SW 1271 (cell line): ENCODE results near the gene PDSS2.

Experiments used
- DNase-seq, 2 experiments: peaks; one replicate each; lab custom pipeline; 2025; lab: John Stamatoyannopoulos, UW

Gene PDSS2

DNA sequence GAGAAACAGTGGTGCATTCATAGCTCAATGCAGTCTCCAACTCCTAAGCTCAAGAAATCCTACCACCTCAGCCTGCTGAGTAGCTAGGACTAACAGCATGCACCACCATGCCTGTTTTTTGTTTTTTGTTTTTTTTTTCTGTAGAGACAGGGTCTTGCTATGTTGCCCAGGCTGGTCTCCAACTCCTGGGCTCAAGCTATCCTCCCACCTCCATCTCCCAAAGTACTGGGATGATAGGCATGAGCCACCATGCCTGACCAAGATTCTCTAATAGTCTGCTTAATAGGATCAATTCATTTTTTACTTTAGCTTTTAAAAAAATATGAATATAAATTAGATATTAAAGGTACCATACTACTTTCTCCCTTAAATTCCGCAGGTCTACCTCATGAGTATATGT lies 191.7 kb downstream of the PDSS2 start:
- no peak for DNase-seq

DNA sequence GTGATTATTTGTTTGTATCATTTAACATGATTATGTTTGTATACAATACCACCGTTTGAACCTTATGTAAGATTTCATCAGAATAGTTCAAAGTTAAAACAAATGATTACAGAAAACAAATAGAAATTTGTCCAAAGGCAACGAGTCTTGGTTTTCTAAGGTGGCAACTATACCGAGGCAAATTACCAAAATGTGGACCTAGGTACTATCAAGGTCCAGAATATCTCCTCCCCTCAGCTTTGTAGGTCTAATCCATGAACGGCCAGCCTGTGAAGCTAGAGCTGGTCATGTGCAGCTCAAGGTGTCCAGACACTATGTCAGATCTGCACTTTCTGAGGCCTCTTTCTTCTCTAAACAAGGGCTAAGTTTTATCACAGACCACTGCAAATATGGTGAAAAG lies 192.4 kb downstream of the PDSS2 start:
- DNase-seq, result no peak

DNA sequence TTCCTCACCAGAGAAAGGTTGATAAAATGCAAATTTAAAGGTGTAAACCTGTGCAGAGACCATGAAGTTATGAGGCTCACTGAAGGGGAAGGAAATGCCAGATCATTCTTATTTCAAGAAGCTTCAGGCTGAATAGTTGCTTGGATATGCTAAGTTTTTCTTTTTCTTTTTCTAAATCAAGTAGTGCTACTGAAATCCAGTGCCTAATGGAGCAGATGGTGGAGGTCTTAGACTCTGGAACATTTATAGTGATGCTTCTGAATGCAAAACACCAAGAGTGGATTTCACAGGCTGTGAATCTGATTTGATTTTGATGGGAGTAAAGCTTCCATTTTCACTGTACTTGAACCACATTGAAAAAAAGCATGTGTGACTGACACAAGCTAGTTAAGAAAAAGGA lies 192.8 kb downstream of the PDSS2 start:
- DNase-seq, result no peak

DNA sequence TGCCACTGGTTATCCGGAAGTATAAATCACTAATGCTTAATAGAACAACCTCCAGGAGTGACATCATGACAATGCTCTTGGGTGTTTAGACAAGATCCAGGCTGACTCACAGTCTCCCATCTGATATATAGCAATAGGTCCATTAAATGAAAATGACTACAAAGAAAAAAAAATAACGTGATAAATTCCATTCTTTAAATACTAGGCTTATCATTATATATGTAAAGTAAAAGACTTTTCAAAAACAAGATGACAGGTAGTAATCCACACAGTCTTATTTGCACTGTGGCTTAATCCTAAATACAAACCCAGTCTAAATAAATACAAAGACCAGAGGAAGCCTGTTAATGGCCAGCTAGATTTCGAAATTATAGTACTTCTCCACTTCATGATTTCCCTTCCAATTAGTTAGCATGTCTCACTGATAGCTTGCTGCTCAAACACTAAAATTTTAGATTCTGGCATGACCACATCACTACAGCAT lies 195.0 kb downstream of the PDSS2 start:
- no peak for DNase-seq

DNA sequence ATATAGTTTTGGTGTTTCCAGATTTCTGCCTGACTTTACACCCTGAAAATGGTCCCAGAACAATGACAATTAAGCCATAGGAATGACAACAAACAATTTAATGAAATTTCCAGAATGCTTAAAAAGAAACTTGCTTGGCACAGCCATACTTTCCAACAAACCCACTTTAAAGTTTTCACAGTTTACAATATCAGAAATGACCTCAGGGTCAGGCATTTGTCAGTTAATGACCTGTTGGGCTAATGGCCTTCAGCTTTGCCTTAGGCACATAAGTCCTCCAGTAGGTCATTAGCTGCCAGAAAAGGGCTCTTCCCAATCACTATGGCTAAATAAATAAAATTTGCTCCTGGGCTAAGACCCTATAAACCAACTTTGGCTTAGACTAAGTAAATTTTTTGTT lies 199.4 kb downstream of the PDSS2 start:
- DNase-seq, result no peak

DNA sequence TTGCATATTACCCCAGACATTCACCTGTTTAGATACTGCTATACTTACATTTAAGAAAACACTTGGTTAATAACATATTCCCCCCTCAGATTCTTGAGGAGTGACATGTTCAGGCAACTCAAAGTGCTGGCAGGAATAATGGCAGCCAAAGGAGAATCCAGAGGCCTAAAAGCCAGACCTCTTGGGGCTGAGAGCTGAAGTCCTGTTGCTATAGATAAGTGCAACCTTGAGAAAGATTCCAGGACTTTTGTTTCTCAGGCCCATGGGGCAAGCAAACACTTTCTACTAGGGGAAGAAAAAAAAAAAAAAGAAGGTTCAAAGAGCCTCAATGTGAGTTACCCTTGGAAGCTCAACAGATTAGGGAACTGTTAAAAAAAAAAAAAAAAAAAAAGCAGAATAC lies 211.2 kb downstream of the PDSS2 start:
- DNase-seq, result no peak

DNA sequence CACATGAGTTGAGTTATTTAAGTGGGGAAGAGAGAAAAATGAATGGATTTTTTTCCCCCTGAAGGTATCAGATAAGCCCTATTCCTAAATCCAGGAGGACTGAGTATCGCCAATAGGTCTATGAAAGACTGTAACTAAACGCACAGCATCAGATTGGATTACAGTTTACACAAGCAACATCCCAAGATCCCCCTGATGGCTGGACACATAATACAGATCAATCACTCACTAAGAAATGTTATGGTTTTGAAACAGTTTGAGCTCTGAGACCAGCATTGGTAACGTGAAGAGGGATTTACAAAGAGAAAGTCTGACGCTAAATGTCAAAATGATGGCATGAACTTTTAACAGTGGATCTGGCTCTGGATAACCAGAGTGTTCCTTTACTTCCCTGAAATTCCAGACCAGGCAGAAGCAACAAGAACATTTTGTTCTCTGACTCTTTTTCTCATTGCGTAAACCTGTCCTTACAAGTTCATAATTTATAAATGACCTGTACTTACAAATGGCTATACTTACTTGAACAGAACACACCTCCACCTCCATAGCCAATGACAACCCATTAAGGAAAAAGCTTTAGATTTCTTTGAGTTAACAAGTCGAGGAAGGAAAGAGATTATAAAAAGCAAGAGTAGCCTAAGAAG lies 212.3 kb downstream of the PDSS2 start:
- no peak for DNase-seq

DNA sequence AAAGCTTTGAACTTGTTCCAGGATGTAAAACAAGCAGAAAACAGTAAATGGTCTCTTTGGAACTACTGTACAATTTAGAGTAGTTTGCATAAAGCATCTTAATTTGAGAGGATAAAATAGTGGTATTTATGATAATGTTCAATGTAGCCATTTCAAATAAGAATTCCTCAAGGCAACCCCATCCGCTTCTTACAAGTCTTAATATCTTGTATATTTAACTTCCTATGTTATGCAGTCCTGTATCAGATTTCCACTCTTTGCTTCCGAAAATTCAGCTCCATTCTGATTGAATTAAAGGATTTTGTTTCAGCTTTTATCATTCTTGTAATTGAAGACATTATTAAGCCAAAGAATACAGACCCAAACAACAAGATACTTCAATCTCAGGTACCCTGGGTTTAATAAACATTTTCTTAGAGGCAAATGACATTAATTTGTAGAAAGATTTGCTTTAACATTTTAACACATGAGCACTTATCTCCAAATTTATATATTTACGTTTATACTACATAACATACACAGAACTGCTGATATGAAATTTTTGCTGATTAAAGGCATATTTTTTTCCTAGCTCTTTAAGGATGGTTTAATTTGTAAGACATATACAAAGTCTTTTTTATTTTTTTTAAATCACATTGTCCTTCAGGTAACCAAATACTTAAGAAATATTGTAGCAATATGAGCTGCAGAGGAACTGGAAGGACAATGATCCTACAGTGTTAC lies 213.0 kb downstream of the PDSS2 start:
- DNase-seq, result no peak

DNA sequence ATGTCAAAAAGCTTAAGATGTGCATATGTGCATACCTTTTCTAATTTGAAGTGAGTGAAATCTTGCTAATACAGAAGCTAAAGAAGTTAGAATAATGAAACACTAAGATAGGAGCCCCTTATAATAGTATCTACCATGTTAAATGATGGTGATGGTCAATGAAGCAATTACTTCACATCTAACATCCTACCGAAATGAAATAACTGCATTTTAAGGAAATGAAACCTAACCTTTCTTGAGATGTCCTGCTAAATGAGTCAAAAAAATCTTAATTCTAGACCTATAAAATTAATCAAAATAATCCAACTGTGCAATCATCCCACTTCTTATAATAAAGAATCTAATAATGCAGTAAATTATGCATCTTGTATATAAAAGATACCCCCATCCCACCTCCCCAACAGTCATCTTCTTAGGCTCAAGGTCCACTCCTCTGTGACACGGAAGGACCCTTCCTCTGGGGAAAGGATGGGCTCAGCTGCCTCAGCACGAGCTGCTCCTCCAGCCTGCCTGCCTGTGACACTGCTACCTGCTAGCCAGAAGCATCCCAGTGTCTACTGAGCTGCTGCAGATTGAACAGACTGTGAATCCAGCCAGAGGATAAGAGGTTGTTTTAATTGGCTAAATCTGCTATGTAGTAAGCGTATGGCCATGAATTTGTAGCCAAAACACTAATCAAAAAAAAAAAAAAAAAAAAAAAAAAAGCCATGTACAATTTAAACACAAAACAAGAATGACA lies 214.5 kb downstream of the PDSS2 start:
- no peak for DNase-seq

DNA sequence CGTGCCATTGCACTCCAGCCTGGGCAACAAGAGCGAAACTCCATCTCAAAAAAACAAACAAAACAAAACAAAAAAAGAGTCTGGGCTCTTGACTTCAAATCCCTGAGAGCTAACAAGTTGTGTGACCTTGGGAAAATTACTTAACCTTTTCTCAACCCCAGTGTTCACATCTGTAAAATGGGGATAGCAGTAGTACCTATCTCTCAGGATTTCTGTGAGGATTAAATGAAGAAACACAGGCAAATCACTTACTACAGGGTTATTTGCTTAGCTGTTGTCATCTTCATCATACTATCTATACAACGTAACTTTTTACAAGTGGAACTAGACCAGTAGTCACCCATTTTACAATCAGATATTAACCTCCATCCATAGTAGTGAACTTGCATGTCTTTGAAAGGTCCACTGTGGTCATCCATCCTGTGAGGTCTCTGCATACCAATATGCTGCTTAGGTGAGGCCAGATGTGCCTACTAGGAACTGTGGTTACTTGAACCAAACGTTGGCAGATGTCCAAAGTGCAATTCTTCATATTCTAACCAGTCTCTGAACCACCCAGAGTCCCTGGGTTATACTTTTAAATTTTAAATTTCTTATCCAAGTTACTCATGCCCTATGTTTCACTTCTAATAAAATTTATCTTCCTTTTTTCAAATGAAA lies 215.2 kb downstream of the PDSS2 start:
- no peak for DNase-seq

DNA sequence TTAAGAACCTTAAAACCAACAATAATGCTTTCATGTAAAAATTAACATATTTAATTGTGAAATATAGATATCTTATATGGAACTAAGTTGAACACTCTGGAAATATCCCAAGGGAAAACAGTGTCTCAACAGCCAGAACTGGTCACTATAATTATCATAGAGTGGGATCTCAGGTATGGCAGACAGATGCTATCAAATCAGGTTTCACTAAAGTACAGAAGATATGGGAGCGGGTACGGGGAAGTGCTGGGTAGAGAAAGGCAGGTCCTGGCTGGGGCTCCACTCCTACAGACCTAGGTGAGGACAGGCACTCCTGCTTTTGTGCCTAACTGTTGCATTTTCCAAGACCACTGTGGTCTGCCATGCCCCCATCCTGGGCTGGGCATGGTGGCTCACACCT lies 215.9 kb downstream of the PDSS2 start:
- no peak for DNase-seq

DNA sequence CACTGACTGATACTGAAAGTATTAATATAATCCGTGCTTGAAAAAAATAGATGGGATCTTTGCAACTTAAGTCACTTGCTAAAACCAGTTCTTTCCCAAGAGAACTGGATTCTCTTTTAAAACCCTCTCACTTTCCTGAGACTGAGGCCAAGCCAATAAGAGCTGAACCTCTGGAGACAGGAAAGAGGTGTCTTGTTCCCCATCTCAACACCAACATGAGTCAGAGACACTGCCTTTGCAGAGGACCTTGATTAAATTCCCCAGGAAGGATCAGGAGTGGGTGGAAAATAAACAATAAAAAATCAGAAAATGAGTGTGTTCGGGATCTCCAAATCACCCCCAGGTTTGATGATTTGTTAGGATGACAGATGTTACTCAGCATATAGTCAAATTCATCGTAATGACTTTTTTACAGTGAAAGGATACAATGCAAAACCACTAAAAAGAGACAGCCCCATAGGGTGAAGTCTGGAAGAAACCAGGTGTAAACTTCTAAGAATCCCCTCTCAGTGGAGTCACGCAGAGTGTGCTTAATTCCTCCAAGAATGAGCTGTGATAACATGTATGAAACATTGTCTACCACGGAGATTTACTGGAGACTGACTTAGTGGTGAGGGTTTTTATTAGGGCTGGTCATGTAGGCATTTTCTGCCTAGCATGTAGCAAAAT lies 221.2 kb downstream of the PDSS2 start:
- no peak for DNase-seq

DNA sequence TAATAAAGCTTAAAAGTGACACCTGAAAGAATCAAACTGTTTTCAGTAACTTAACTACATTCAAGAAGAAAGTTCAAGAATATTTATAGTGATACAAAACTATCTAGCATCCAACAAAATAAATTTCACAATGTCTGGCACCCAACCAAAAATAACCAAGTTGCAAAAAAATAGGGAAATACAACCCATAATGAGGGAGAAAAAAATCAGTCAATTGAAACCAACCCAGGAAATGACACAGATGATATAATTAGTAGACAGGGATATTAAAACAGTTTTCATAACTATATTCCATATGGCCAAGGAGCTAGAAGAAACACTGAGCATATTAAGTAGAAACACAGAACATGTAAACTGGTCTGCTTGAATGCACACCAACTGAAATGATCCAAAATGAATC lies 223.9 kb downstream of the PDSS2 start:
- DNase-seq, result no peak

DNA sequence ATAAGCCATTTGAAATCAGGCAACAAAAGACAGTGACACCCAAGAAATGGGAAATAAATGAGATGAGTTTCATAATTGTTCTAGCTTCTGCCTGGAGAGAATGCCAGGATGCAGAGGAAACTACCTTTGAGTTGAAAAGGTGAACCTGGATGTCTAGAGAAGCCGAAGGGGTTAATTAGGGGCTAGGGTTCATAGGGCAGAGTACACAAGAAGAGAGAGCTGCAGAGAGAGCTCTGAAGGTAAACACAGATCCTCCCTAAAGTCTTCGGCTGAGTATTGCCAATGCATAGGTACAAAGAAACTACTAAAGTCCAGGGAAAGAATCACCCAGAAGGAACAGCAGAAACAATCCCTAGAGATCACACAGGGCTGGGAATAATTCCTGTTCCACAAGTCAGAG lies 224.4 kb downstream of the PDSS2 start:
- DNase-seq, result no peak

DNA sequence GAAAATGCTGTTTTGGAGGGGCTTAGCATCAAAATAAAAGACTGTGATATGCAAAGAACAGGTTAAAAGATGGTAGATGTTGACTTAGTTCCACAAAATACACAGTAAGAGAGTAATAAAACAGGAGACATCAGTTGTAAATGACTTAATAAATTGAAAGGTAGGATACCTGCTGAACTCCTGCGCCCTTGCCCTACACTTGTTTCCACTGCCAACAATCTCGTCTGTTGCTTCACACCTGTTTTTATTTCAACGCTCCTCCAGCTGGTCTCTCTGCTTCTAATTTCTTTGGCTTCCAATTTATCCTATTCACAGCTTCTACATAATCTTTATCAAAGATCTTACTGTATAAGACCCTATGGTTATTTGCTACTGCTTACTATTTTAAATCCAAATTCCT lies 228.1 kb downstream of the PDSS2 start:
- DNase-seq, result no peak

DNA sequence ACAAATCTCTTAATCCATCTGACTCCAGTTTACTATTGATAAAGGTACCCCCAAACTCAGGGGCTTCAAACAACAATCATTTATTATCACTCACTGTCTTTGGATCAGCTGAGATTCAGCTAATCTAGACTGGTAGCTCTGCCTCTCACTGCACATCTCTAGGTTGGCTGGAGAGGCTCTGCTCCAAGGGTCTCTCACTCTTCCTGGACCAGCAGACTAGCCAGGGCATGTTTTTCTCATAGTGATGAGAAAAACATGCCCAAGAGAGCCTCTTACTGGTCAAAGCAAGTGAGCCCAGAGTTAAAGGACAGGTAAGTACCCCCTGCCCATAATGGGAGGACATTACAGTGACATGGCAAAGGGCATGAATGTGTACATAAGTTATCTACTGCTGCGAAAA lies 228.9 kb downstream of the PDSS2 start:
- no peak for DNase-seq

DNA sequence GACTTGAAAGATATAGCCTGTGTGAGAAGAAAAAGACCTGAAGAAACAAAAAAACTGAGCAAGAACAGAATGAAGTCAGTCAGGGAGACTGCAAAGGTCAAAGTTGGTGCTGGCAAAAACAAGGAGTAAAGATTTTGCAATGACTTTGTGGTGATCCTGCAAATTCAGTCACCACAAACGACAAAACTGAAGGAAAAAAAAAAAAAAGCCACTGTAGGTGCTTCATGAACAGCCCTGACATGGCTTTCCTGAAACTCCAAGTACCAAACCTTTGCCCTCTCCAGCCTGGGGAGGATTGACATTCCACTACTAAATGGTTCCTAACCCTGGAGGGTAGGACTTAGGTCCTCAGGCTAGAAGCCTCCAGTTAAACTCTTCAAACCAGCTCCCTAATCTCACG lies 229.3 kb downstream of the PDSS2 start:
- no peak for DNase-seq

DNA sequence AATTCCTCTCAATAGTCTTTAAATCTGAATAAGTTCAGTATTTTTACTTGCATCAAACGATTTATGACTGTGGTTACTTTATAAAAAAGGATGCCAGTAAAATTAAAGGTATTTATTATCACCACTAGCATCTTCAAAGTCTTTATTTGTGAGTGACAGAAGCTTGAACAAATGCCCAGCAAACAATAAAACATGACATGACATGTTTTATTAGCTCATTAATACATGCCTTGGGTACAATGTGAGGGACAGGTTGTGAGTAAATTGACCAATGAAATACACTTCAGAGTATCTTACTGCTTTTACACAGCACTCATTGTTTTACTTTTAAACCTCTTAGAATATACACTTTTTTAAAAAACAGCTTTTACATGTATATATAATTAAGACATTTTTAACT lies 230.6 kb downstream of the PDSS2 start:
- DNase-seq, result no peak

DNA sequence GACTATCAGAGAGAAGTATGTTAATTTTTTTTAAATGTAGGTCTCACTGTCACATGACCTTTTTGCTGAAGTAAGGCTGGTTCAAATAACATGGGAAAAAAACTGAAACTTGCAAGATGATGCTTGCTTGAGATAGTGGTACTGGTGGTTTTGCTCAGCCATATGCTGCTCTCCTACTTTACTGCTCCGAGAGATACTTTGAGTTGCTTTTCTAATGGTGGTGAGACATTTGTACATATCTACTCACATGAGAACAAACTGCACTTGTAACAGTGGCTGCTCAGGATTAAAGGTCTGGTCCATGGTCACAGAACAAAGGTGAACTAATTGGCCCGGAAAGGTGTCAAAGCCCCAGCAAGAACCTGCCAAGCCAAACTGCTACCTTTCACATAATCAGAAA lies 237.8 kb downstream of the PDSS2 start:
- no peak for DNase-seq

DNA sequence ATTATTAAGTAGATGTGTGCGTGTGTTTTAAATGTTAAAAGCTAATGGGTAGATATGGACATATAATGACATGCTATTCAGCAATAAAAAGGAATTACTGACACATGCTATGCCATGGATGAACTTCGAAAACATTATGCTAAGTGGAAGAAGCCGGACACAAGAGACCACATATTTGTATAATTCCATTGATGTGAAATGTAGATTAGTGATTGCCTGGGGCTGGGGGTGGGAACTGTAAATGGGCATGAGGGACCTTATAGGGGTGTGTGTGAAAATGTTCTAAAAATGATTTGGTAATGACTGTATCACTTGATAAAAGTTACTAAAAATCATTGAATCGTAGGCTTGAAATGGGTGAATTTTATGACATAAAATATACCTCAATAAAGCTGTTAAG lies 239.5 kb downstream of the PDSS2 start:
- no peak for DNase-seq

DNA sequence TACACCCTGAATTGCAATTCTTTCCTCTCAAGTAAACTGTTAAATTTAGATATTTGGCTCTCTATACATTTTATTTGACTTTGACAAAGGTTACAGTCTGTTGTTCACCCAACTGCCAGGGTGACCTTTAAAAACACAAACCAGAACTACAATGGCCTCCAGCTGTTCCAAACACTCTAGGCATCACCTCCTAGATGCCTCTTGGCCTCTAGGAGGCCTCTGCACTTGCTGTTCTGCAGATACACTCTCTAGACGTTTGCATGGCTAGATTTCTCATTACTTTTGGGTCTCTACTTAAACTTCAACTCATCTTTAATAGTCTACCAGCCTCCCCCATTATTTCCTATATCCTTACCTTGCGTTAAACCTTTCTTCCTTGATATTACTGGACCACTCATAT lies 241.2 kb downstream of the PDSS2 start:
- no peak for DNase-seq

DNA sequence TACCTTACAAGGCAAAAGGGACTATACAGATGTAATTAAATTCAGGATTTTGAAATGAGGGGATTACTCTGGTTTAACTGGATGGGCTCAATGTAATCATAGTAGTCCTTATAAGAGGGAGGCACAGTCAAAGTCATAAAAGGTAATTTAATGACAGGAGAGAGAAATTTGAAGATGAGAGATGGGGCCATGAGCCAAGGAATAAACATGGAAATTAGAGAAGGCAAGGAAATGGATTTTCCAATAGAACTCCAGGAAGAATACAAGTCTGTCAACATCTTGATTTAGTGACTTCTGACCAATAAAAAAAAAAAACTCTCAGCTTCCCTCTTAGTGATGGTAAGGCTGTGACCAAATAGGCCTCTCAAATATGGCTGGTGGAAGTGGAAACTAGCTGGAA lies 242.1 kb downstream of the PDSS2 start:
- no peak for DNase-seq
